GM12875 (cell line): ENCODE measurements around the gene FAM25A.
"Not testable (repeated sequence)": the region's sequence is repeated elsewhere in the genome, so short reads cannot be mapped to it uniquely, and the experiment has no call there.

Experiments
- H3K4me3 ChIP-seq: one replicate; pipeline ENCODE4 v1.5.1; 2011; ENCODE audit warnings: low read depth, low read length, control low read depth
- CTCF ChIP-seq: IDR thresholded peaks from 2 replicates; pipeline ENCODE4 v1.5.1; 2011; ENCODE audit warnings: low read depth, mild to moderate bottlenecking, control low read depth, inconsistent platforms, low read length, moderate library complexity, borderline replicate concordance; ENCODE audit not compliant: insufficient read depth

FAM25A gene

GRCh38 chr10:87036623-87037022 is 16.5 kb downstream of the FAM25A start:
- no peak overlapping the region for H3K4me3 ChIP-seq
- no peak for TF ChIP-seq CTCF

- no peak overlapping the region for H3K4me3 ChIP-seq
- TF ChIP-seq CTCF, result no peak
These were observed 18.2 kb downstream of the FAM25A start for GRCh38 chr10:87038286-87038717.

- TF ChIP-seq CTCF, result no peak
- no peak overlapping the region for H3K4me3 ChIP-seq
These were observed 18.7 kb downstream of the FAM25A start for GRCh38 chr10:87038786-87039185.

- H3K4me3 ChIP-seq, result not testable (repeated sequence)
These were observed 23.5 kb downstream of the FAM25A start for GRCh38 chr10:87043579-87043978.

GRCh38 chr10:87045434-87045938 is 25.4 kb downstream of the FAM25A start:
- no peak for TF ChIP-seq CTCF
- no peak overlapping the region for H3K4me3 ChIP-seq

- no peak overlapping the region for H3K4me3 ChIP-seq
- no peak for TF ChIP-seq CTCF
These were observed 33.0 kb downstream of the FAM25A start for GRCh38 chr10:87053111-87053510.

GRCh38 chr10:87053577-87054181 is 33.6 kb downstream of the FAM25A start:
- TF ChIP-seq CTCF, result no peak
- H3K4me3 ChIP-seq, result no peak overlapping the region
